ENCODE data around the gene RERE. TPM values are rescaled to one million over a fixed set of nuclear protein-coding genes. Genes with fewer than 3 reads are reported as not detected.

RERE gene
- total and polyA plus RNA-seq, 2 experiments from 2014 or later: 39.8 to 62.8 TPM

- no peak for TF ChIP-seq EZH2phosphoT487 (IDR thresholded peaks at IDR 0.05; ENCODE audit: low read depth, severe bottlenecking, unreplicated experiment)
- TF ChIP-seq CTCF (IDR thresholded peaks at IDR 0.05; ENCODE audit: poor library complexity): no peak
- TF ChIP-seq EZH2 (IDR thresholded peaks at IDR 0.05; ENCODE audit: borderline replicate concordance): no peak
- H3K9me2 ChIP-seq (replicated peaks; ENCODE audit: insufficient read depth): no peaks in the 10 kb centered on the region
- no peaks in the 10 kb centered on the region for H3K27me3 ChIP-seq
- peak overlapping the region; percentile 72 for H3K27ac ChIP-seq
- peak overlapping the region; percentile 61 for H3K4me2 ChIP-seq
- H3K9me3 ChIP-seq (ENCODE audit: low read depth): no peaks in the 10 kb centered on the region
- H3K36me3 ChIP-seq (replicated peaks; ENCODE audit: insufficient read depth, low read depth): no peaks in the 10 kb centered on the region
- H3K4me3 ChIP-seq: no peak overlapping the region
- H2AFZ ChIP-seq: no peak overlapping the region
- DNase-seq (ENCODE audit: low spot score): peak; percentile 45
- peaks cover 4% of the 10 kb centered on the region for H4K20me1 ChIP-seq (ENCODE audit: insufficient read depth, poor library complexity, severe bottlenecking)
- peaks cover 34% of the 10 kb centered on the region for H3K4me1 ChIP-seq (ENCODE audit: insufficient read depth)
- H3K79me2 ChIP-seq: peaks cover 58% of the 10 kb centered on the region
- WGBS (ENCODE audit: low lambda C conversion rate, missing lambda C conversion rate): 32% methylated on average over 8 of the region's 8 CpGs
Measured at GRCh38 chr1:8463144-8463927, 354.1 kb downstream of the RERE start.

GRCh38 chr1:8462371-8462892 is 355.0 kb downstream of the RERE start:
- H3K9me3 ChIP-seq (ENCODE audit: low read depth): no peaks in the 10 kb centered on the region
- WGBS (ENCODE audit: low lambda C conversion rate, missing lambda C conversion rate): 90% methylated on average over 13 of the region's 13 CpGs

GRCh38 chr1:8461351-8462110 is 355.9 kb downstream of the RERE start:
- Histone ChIP-seq H2AFZ (no peak overlapping the region), H3K4me2 (no peak overlapping the region), H3K9me3 (ENCODE audit: low read depth) (no peaks in the 10 kb centered on the region), H3K9me2 (replicated peaks; ENCODE audit: insufficient read depth) (no peaks in the 10 kb centered on the region), H3K27ac (no peak overlapping the region), H4K20me1 (ENCODE audit: insufficient read depth, poor library complexity, severe bottlenecking) (peaks cover under 1% of the 10 kb centered on the region), H3K4me1 (ENCODE audit: insufficient read depth) (peaks cover 34% of the 10 kb centered on the region), H3K79me2 (peaks cover 55% of the 10 kb centered on the region), H3K36me3 (replicated peaks; ENCODE audit: insufficient read depth, low read depth) (no peaks in the 10 kb centered on the region), H3K27me3 (no peaks in the 10 kb centered on the region), H3K4me3 (no peak overlapping the region)
- no peak for DNase-seq (ENCODE audit: low spot score)
- TF ChIP-seq CTCF (IDR thresholded peaks at IDR 0.05; ENCODE audit: poor library complexity): no peak
- TF ChIP-seq EZH2phosphoT487 (IDR thresholded peaks at IDR 0.05; ENCODE audit: low read depth, severe bottlenecking, unreplicated experiment): no peak
- no peak for TF ChIP-seq EZH2 (IDR thresholded peaks at IDR 0.05; ENCODE audit: borderline replicate concordance)
- 86% methylated on average over 5 of the region's 5 CpGs for WGBS (ENCODE audit: low lambda C conversion rate, missing lambda C conversion rate)

More at GRCh38 chr1:8462371-8462892, 355.0 kb downstream of the RERE start:
- Histone ChIP-seq H3K4me1 (ENCODE audit: insufficient read depth) (peaks cover 34% of the 10 kb centered on the region), H4K20me1 (ENCODE audit: insufficient read depth, poor library complexity, severe bottlenecking) (peaks cover 4% of the 10 kb centered on the region), H3K27ac (no peak overlapping the region), H3K36me3 (replicated peaks; ENCODE audit: insufficient read depth, low read depth) (no peaks in the 10 kb centered on the region), H3K27me3 (no peaks in the 10 kb centered on the region), H3K4me3 (no peak overlapping the region), H3K9me2 (replicated peaks; ENCODE audit: insufficient read depth) (no peaks in the 10 kb centered on the region), H3K4me2 (peak overlapping the region; percentile 61), H3K79me2 (peaks cover 58% of the 10 kb centered on the region), H2AFZ (no peak overlapping the region)
- TF ChIP-seq EZH2 (IDR thresholded peaks at IDR 0.05; ENCODE audit: borderline replicate concordance) (no peak), CTCF (IDR thresholded peaks at IDR 0.05; ENCODE audit: poor library complexity) (no peak), EZH2phosphoT487 (IDR thresholded peaks at IDR 0.05; ENCODE audit: low read depth, severe bottlenecking, unreplicated experiment) (no peak)
- no peak for DNase-seq (ENCODE audit: low spot score)

Data from hepatocyte (in vitro differentiated cells).